ENCODE data around the gene LY6G6D. TPM values are rescaled to one million over a fixed set of nuclear protein-coding genes. Genes with fewer than 3 reads are reported as not detected.

Gene LY6G6D
- total RNA-seq, 2 donors from 2014 or later: not detected

GRCh38 chr6:31676322-31676903 lies 38.7 kb upstream of the LY6G6D start:
- no peak for TF ChIP-seq CTCF (IDR thresholded peaks at IDR 0.05)
- Histone ChIP-seq H3K36me3 (peaks cover 3% of the 10 kb centered on the region), H3K4me1 (peaks cover 9% of the 10 kb centered on the region), H3K4me3 (no peak overlapping the region), H3K27ac (no peak overlapping the region), H3K9me3 (no peaks in the 10 kb centered on the region), H3K9ac (ENCODE audit: low read depth in 2 of 2, low read length in 2 of 2) (no peak overlapping the region), H3K27me3 (no peaks in the 10 kb centered on the region)
- intact Hi-C loops (cut with DNase I): loop anchor here (10.0 kb wide), 2 partner anchors 208 to 278 kb away; partner anchors contain the start of genes NELFE and SKIC2
- DNase-seq: no peak

- TF ChIP-seq CTCF (IDR thresholded peaks at IDR 0.05): no peak
- intact Hi-C loops (cut with DNase I): loop anchor here (10.0 kb wide), 2 partner anchors 208 to 278 kb away; partner anchors contain the start of genes NELFE and SKIC2
These were observed 38.2 kb upstream of the LY6G6D start for GRCh38 chr6:31676904-31677303.

GRCh38 chr6:31677955-31678354 lies 37.2 kb upstream of the LY6G6D start:
- Histone ChIP-seq H3K36me3 (no peaks in the 10 kb centered on the region), H3K4me3 (no peak overlapping the region), H3K9me3 (no peaks in the 10 kb centered on the region), H3K4me1 (peaks cover 9% of the 10 kb centered on the region), H3K9ac (ENCODE audit: low read depth in 2 of 2, low read length in 2 of 2) (no peak overlapping the region), H3K27ac (no peak overlapping the region), H3K27me3 (no peaks in the 10 kb centered on the region)
- intact Hi-C loops (cut with DNase I): loop anchor here (10.0 kb wide), 2 partner anchors 207 to 277 kb away; partner anchors contain the start of genes NELFE and SKIC2
- no peak for TF ChIP-seq CTCF (IDR thresholded peaks at IDR 0.05)
- DNase-seq: no peak

More at GRCh38 chr6:31676904-31677303, 38.2 kb upstream of the LY6G6D start:
- Histone ChIP-seq H3K4me1 (peaks cover 9% of the 10 kb centered on the region), H3K27me3 (no peaks in the 10 kb centered on the region), H3K9ac (ENCODE audit: low read depth in 2 of 2, low read length in 2 of 2) (no peak overlapping the region), H3K27ac (no peak overlapping the region), H3K4me3 (no peak overlapping the region), H3K36me3 (no peaks in the 10 kb centered on the region), H3K9me3 (no peaks in the 10 kb centered on the region)
- DNase-seq: no peak

GRCh38 chr6:31680226-31681134 lies 34.7 kb upstream of the LY6G6D start, which contains the start of gene LY6G5C:
TSS of gene LY6G5C (minus strand) at chr6:31681067. CDS start at chr6:31680373, 694 bp downstream.
- TF ChIP-seq CTCF (IDR thresholded peaks at IDR 0.05): peak; percentile 66
- Histone ChIP-seq H3K4me1 (peaks cover 9% of the 10 kb centered on the region), H3K9ac (ENCODE audit: low read depth in 2 of 2, low read length in 2 of 2) (peak within 1 kb of the TSS; percentile 74 to 90), H3K36me3 (no peaks in the 10 kb centered on the region), H3K4me3 (peak within 1 kb of the TSS; percentile 41), H3K27me3 (no peaks in the 10 kb centered on the region), H3K27ac (peak within 1 kb of the TSS; percentile 30), H3K9me3 (no peaks in the 10 kb centered on the region)
- intact Hi-C loops (cut with DNase I): loop anchor here (5.0 kb wide), 1 partner anchor 87 kb away; no protein-coding TSS in a partner anchor
- DNase-seq: peak; percentile 86

GRCh38 chr6:31681135-31681671 lies 33.9 kb upstream of the LY6G6D start:
- peaks cover 9% of the 10 kb centered on the region for H3K4me1 ChIP-seq
- no peaks in the 10 kb centered on the region for H3K36me3 ChIP-seq
- peak overlapping the region; percentile 41 for H3K4me3 ChIP-seq
- intact Hi-C loops (cut with DNase I): loop anchor here (5.0 kb wide), 1 partner anchor 86 kb away; no protein-coding TSS in a partner anchor
- peak overlapping the region; percentile 30 for H3K27ac ChIP-seq
- peak; percentile 60 for DNase-seq
- H3K9me3 ChIP-seq: no peaks in the 10 kb centered on the region
- TF ChIP-seq CTCF (IDR thresholded peaks at IDR 0.05): no peak
- no peaks in the 10 kb centered on the region for H3K27me3 ChIP-seq
- H3K9ac ChIP-seq (ENCODE audit: low read depth in 2 of 2, low read length in 2 of 2): peak overlapping the region; percentile 74 to 90
